ENCODE measurements around the gene NDEL1.

NDEL1 gene

DNA sequence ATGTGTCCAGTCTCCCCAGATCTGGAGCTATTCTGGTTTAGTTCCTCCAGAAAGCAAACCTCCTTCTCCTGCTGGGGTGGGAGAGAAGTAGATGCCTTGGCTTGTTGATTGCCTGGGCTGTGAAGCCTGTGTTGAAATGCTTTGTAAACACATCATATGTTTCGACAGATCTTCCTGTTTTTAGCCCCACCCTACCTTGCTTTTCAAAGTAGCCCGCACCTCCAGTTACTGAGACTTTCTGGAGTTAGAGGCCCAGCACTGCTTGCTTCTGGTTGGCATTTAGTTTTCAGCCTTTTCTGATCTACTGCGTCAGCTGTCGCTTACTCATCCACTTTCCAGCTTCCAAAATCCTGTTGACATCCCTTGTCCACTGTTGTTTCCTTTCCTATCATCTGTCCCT lies 17.9 kb upstream of the NDEL1 start:
- no peak for DNase-seq

DNA sequence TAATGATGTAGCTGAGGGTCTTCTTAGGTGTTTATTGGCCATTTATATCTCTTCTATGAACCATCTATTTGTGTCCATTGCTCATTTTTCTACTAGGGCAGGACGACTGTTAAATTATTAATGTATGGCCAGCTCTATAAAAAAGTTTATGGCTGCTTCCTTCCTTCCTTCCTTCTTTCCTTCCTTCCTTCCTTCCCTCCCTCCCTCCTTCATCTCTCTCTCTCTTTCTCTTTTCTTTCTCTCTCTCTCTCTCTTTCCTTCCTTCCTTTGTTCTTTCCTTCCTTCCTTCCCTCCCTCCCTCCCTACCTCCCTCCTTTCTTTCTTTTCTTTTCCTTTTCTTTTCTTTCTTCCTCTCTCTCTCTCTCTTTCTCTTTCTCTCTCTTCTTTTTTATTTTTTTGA lies 17.2 kb upstream of the NDEL1 start:
- DNase-seq = no peak

DNA sequence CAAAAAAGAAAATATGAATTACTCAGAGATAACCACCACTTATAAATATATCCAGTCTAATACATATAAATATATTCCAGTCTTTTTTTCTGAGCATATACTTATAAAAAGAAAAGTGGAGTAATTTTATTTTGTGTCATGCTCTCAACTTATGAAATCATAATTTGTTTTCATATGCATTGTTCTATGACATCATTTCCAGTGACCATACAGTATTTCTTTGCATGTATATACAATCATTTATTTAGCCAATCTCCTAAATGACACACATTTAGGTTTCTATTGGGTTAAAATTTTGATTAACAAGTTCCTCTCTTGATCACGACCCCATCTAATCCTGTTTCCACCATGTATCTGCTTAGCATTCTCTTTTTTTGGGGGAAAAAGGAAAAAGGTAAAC lies 16.4 kb upstream of the NDEL1 start:
- DNase-seq = no peak

DNA sequence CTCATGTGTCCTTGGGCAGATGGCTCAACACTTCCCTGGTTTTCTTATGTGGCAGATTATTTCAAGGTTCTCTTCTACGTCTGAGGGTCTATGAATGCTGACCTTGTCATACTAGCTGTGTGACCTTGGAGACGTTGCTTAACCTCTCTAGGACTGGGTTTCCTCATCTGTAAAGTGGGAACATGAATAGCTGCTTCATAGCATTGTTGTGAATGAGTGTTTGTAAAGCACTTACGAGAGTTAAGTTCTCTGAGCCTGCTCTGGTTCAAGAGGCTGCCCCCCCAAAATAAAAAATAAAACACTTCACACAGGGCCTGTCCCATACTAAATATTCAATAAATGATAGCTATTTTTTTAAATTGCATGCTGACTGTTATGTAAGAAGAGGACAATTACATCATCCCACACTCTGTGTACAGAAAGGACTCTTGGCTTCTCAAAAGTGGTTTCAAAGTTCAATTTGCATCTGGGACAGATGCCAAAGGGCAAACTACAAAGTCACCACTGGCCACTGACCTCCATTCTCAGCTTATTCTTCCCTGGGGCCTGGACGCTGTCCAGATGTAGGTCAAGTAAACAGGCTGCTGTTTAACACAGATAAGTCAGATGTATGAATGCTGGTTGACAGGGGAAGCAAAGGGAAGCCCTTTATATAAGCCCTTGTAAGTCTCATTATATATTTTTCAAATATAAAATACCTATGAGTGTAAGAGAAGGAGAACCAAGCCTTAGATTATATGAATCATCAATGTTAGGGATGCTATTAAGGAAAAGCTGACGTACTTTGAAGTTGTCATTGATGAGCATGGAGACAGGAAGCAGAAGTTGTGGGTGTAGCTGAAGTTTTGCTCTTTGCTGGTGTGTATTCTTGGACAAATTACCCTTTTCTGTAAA lies 15.4 kb upstream of the NDEL1 start:
- peak; percentile 22 for DNase-seq

DNA sequence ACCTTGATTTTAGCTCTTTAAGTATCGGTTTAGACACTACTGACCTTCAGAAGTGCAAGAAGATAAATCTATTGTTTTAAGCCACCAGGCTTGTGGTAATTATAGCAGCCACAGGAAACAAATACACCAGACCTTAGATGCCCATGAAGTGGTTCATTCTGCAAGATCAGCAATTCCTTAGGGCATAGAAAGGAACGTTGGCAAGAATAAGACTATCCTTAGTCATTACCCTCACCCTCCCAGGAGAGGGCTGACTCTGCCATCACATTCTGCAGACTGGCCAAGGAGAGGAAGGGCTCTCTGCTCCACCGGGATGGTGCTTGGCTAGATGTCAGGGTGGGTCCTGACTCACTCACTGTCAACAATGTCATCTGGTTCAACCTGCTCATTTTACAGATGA lies 14.1 kb upstream of the NDEL1 start:
- DNase-seq = peak; percentile 18

DNA sequence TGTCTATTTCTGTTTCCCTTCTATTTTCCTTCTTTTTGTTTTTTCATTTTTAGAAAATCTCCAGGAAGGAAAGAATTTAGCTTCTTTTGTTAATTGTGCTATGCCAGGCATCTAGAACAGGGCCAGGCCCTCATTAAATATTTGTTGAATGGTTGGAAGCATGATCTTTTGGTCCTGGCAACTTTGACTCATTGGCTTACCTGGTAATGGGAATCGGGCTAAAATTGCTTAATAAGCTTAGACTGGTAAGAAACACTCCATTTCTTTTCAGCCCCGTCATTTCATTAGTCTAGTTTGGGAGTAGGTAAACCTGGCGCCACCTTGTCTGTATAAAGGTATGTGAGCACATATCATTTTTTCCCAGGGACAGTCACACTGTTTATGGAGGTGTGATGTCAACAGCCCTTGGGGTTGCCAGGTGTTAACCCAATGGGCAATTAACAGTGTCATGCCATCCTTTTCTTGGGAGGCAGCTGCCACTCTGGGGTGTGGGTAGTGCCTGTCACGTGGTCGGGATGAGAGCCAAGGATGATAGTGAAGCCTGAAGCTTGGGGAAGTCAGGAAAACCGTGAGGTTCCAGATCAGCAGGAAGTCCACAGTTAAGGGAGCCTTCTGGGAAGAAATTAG lies 9.5 kb upstream of the NDEL1 start:
- DNase-seq = no peak

DNA sequence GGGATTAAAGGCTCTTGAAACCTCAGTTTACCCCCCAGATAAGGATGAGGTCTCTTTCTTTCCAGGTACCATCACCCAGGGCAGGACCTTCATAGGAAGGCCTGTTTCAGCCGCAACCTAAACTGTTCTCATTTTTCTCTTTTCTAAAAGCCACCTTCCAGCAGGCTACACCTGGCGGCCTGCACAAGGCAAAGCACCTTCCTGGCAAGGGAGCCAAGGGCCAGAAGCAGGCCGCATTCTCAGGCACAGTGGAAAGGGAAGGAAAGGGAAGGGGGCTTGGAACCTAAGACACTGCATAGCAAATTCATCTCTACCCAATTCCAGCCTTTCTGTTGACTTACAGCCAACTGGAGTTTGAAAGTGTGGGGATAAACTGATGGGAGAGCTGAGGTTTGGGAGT lies 8.9 kb upstream of the NDEL1 start:
- DNase-seq = no peak

DNA sequence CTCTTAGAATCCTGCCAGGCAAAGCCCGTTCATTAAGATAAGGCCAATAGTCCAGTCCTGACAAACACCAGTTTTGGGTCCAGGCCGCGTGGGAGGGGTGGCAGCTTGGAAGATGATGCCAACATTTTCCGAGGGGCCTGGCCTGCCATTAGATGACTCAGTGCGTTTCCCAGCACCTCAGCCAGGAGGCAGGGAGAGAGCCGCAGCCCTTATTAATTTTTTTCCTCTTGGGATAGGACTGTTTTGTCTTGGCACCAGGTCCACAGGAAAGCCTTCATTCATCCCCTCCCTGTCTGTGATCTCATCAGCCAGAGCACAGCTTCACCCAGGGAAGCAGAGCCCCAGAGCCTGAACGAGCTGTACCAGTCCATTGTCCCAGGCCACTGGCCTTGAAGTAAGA lies 4.7 kb upstream of the NDEL1 start:
- peak; percentile 14 for DNase-seq

DNA sequence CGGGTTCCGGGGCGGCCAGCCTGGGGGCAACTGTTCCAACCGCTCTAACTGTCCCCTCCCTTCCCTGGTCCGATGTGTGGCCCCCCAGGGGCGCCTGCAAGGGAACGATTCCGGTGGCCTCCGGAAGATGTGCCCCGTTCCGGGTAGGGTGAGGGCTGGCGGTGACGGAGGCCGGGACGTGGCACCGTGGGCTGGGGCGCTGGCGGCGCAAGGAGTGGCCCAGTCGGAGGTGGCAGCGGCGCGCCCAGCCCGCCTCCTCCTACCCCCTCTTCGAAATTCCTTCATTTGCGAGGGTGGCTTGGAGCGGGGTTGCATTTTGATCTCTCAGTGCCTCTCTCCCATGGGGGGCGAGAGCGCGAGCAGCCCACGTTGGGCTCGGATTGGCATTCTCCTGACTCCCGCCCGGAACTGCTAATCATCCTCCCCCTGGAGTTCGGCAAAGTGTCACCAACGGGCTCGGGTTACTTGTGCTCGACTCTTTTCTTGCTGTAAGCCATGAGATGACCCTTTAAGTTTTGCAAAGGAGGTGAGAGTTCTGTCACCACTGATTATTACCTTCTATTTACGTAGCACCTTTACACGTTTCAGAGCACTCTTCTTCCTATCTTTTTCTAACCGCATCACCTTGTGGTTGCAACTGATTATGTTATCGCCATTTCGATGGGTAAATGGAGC lies 622 bp downstream of the NDEL1 start:
- DNase-seq = peak; percentile 49

DNA sequence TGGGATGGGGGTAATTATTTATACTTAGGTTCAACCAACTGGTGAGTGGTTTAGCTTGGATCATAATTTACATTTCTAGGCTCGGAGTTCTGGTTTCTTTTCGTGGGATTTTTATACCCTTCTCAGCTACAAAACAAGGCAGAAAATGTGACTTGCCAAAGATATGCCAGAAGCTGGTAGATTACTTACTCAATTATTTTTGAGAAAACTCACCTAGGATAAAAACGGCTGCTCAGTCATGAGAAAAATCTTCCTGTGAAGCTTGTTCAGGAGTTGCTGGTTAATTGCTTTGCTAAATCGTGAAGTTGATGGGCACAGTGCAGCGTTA lies 1.1 kb downstream of the NDEL1 start:
- no peak for DNase-seq

DNA sequence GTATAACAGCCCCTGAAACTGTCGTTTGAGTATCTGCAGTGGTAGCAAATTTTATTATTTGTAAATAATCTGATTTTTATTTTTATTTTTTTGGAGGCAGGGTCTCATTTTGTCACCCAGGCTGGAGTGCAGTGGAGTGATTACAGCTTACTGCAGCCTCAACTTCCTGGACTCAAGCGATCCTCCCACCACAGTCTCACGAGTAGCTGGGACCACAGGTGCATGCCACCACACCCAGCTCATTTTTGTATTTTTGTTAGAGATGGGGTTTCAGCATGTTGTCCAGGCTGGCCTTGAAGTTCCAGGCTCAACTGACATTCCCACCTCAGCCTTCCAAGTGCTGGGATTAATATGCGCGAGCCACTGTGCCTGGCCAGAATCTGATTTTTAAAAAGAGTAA lies 2.8 kb downstream of the NDEL1 start:
- no peak for DNase-seq

DNA sequence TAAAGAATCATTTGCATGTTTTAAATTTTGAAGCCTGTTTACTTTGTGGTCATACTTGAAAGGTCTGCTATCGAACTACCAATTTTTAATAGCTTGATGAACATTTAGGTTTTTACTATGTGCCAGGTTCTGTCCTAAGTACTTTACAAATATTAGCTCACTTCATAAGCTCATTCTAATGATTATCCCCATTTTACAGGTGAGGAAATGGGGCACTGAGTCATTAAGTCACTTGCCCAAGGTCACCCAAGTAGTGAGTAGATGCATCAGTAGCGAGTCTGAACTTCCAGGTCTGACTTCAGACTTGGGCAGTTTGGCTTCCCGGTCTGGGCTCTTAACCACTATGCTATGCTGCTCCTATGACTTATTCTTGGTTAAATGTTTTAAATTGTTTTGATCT lies 4.0 kb downstream of the NDEL1 start:
- DNase-seq = no peak

DNA sequence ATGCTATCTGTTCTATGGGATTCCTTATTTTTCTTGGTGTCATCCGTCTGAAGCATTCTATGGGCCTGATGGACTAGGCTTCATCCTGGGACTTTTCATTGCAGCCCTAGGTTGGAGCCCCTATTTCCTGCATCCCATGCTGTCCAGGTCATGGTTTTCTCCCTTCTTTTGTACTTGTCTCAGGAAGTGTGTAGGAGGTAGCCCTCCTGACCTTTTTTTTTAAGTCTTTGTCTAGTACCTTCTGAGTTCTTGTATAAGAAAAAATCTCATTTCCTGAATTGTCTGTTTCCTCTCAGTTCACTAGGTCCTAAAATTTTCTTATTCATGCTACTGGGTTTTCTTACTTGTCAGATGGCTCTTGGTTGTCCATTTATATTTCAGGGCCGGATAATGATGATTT lies 6.0 kb downstream of the NDEL1 start:
- DNase-seq = no peak

DNA sequence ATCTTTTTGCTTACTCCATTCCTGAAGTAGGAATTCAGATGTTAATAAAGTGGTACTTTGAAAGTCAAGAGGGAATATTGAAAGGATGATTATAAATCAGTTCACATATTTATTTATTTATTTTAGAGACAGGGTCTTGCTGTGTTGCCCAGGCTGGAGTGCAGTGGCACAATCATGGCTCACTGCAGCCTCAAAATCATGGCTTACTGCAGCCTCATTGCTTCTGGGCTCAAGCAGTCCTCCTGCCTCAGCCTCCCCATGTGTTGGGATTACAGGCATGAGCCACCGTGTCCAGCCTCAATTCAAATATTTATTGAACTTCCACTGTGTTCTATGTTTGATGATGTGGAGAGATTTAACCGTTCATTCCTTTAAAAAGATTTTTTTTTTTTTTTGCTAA lies 6.6 kb downstream of the NDEL1 start:
- DNase-seq = no peak

DNA sequence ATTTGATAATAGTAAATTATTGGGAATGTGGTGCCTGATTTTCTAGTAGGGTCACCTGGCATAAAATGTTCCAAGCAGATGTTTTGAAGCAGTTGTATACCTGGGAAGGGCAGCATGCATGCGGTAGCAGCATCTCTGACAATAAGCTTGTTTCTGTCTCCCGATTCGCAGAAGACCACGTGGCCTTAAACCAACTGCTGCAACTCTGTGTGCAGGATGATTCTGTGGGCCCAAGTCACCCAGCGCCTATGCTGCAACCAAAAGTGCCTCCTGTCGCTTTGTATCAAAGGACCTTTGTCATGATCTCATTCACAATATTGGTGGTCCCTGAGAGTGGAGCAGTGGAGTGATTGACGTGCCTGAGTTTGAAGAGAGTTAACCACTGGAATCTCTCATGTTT lies 8.1 kb downstream of the NDEL1 start:
- DNase-seq = no peak

DNA sequence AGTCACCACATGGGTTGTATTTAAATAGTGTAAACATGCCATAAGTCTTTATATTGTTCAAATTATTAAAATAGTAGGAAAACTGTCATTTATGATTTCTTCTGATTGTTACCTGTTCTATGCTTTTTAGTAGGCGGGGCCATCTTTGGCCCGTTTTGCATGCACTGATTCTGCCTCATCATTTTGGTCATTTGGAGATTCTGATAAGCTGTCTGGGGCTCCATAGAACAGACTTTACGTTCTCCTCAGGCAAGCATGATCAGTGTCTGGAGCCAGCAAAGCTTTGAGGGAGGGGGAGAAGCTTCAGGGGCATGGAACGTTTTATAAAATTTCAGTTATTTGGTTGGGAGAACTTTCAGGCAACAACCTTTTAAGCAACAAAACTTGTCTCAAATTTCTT lies 8.8 kb downstream of the NDEL1 start:
- DNase-seq = no peak

DNA sequence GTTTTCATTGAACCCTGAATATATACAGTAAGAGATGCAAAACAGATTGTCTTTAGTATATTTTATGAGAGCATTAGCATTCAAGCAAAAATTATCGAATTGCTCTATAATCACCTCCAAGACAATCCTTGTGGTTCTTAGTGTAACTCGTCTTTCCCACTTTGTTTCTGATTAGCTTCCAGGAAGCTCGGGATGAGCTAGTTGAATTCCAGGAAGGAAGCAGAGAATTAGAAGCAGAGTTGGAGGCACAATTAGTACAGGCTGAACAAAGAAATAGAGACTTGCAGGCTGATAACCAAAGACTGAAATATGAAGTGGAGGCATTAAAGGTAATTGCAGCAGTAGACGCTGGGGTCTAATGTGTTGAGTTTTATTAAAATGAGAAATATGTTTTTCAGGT lies 9.9 kb downstream of the NDEL1 start:
- DNase-seq = no peak

DNA sequence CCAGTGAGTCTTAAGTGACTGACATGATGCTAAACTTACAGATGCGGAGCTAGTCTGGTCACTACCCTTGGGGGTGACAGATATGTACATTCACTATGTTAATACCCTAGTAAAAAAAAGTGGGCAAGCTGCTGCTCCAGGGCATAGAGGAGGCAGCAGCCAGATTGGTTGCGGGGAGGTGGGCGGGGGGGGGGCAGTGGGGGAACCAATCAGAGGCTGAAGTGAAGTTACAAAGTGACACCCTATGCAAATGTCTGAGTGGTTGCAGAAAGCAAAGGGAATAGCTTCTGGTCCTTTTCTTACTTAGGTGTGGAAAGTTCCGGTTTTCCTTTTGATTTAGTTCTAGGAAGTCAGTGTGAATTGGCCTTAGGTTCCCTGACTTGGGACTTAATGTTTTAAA lies 12.1 kb downstream of the NDEL1 start:
- no peak for DNase-seq

DNA sequence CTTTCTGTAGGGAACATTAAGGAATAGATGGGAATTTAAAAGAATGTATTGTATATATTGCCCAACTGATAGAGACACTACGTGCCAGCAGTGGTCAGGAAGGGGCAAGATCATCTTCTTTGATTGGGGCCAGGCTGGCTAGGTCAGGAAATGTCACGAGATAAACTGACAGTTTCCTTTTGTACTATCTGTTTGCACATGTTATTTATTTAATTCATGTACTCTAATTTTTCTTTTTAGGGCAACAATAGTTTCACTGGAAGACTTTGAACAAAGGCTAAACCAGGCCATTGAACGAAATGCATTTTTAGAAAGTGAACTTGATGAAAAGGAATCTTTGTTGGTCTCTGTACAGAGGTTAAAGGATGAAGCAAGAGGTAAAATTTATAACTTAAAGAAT lies 12.6 kb downstream of the NDEL1 start:
- no peak for DNase-seq

DNA sequence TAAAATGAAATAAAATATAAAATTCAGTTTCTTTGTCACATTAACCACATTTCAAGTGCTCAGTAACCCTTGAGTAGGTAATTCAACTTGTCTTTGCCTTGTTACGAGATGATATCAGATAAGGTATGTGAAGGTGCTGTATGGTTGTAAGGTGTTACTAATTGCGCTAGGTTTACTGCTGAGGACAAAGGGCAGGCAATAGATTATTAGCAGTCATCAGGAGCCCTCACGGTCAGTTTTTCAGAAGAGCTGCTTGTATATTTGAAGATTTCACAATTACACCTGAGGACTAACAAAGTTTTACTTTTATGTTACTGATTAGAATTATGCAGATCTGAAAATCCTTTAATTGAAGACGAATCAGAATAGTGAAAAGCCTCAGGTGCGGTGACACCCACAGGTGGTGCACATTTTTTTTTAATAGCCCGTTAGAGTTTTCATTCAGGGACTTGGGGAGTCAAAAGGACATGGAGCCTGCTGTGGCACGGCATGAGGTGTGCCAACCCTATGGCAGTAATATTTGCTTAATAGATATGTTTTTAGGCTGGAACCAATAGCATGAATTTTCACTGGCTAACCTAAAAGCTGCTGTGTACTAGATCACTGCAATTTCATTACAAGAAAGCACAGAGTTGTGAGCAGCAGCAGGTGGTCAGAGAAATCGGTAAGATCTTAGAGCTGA lies 16.4 kb downstream of the NDEL1 start:
- DNase-seq = no peak

DNA sequence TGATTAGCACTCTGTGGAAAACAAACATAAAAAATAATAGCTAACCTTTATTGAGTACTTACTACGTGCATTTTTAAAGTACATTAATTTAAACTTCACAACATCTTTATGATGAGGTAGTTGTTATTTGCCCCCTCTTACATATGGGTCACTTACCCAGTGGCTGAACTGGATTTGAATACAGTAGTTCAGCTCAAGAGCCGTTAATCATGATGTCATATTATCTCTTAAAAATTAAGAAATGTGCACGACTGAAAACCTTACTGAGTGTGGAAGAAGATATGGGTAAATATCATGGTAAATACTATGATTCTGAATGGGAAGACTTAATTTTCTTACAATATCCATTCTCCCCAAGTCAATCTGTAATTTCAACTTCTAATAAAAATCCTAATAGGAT lies 17.6 kb downstream of the NDEL1 start:
- no peak for DNase-seq

DNA sequence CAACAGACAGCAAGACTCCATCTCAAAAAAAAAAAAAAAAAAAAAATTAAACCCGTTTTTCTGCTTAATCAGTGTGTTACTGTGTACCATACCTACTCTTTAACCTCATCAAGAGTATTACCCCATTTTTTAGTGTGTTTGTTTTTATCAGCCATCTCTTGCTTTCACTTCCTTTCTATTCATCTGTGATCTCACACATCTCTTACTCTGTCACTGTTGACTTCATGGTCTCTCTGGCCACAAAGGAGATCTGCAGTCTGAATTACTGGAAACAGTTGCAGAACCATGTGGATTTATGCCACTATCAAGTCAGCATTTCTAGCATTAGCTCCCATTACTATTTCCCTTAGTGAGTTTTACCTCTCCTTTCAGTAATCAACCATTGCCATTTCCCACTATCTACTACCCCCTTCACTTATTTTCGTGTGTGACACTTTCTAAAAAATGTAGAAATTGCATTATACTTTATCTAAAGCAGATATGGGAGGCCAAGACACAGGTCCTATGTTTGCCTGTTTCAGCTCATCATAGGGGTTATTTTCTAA lies 20.1 kb downstream of the NDEL1 start:
- DNase-seq = no peak

DNA sequence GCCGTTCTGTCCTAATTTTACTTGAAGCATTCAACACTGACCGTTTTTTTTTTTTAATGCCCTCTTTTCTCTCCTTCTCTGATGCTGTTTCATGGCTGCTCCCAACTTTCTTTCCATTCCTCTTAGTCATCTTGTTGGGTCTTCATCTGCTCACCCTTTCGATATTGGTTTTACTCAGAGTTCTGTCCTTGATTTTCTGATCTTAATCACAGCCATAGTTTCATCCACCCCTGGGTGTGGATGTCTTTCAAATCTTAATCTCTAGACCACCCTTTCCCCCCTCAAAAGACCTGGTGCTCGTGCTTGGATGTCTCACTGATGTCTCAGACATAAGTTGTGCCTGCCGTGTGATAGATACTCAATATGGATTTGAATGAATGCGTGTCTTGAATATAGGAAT lies 22.4 kb downstream of the NDEL1 start:
- no peak for DNase-seq

DNA sequence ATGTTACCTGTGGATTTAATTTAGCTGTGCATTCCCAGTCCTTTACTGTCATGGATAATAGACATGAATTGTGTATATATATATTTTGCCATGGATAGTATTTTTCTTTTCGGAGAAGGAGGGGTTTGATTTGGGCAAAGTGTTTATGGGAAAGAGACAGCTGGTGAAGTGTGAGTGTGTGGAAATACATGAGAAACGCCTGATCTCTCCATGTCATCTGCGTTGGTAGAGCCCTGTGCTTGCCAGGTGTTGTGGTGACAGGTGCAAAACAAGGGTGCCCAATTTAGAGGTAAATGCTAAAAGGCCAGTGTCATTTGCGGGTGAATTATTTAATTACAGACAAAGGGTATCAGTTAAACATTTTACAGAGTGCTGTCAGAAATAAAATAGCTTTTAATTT lies 23.4 kb downstream of the NDEL1 start:
- no peak for DNase-seq

Data from fibroblast of upper back skin (primary cell).